GM21447 (cell line): ENCODE data around the gene ZNF678.
A peak's percentile ranks its signal among the peaks of the same experiment; 100 is the strongest.
"Not testable (repeated sequence)": the region's sequence is repeated elsewhere in the genome, so short reads cannot be mapped to it uniquely, and the experiment has no call there.

Source experiments
- ATAC-seq: cut with Tn5 transposase; IDR thresholded peaks from one replicate; pipeline ENCODE4 v1.9.1; 2021; ENCODE audit not compliant: unreplicated experiment

The ZNF678 gene

GRCh38 chr1:227709451-227709850 is 146.1 kb downstream of the ZNF678 start:
- ATAC-seq, result no peak

- not testable (repeated sequence) for ATAC-seq
These were observed 147.1 kb downstream of the ZNF678 start for GRCh38 chr1:227710474-227710873.

- peak; percentile 65 for ATAC-seq
These were observed 149.3 kb downstream of the ZNF678 start for GRCh38 chr1:227712648-227713047.

- ATAC-seq, result no peak
These were observed 155.6 kb downstream of the ZNF678 start for GRCh38 chr1:227718932-227719331.

GRCh38 chr1:227723474-227723873 is 160.1 kb downstream of the ZNF678 start:
- no peak for ATAC-seq

GRCh38 chr1:227725046-227725445 is 161.7 kb downstream of the ZNF678 start:
- ATAC-seq, result no peak

GRCh38 chr1:227726318-227726717 is 163.0 kb downstream of the ZNF678 start:
- no peak for ATAC-seq
